ENCODE measurements around the gene ARHGAP26.

Gene ARHGAP26

DNA sequence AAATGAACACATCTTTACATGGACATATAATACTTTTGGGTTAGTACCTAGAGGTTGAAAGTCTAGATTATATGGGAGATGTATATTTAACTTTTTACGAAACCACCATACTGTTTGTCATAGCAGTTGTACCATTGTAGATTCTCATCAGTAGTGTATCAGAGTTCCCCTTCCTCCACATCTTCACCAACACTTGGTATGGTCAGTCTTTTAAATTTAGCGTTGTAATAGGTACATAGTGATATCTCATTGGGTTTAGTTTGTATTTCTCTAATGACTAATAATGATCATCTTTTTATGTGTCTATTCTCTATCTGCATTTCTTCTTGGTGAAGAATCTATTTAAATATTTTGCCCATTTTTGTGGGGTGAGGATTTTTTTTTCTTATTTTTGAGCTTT lies 495.8 kb downstream of the ARHGAP26 start:
- DNase-seq, result no peak

DNA sequence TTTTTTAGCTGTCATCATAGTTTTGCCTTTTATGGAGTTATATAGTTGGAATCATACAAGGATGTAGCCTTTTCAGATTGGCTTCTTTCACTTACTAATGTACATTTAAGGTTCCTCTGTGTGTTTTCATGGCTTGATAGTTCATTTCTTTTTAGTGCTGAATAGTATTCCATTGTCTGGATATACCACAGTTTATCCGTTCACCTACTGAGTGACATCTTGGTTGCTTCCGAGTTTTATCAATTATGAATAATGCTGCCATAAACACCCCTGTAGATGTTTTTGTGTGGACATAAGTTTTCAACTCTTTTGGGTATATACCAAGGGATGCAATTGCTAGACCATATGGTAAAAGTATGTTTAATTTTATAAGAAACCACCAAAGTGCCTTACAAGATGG lies 497.0 kb downstream of the ARHGAP26 start:
- DNase-seq, result no peak

DNA sequence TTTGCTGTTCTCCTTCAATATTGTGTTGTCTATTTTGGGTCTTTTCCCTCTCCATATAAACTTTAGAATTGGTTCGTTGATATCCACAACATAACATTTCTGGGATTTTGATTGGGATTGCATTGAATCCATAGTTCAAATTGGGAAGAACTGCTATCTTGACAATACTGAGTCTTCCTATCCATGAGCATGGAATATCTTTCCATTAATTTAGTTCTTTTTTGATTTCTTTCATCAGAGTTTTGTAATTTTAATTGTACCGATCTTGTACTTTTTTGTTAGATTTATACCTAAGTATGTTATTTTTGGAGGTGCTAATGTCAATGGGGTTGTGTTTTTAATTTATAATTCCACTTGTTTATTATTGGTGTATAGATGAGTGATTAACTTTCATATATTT lies 498.2 kb downstream of the ARHGAP26 start:
- DNase-seq, result no peak

DNA sequence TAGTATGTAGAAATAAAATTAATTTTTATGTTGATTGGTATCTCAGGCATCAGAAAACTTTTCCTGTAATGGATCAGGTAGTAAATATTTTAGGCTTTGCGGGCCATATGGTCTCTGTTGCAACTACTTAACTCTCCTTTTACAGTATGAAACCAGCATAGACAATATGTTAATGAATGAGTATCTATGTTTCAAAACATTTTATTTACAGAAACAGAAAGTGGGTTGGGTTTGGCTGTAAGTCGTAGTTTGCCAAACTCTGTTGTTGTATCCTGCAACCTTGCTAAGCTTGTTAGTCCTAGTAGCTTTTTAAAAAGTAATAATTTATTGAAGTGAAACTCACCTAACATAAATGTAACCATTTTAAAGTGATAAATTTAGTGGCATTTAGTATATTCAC lies 501.3 kb downstream of the ARHGAP26 start:
- no peak for DNase-seq

GRCh38 chr5:143274952-143275351 lies 504.8 kb downstream of the ARHGAP26 start:
- DNase-seq, result no peak

DNA sequence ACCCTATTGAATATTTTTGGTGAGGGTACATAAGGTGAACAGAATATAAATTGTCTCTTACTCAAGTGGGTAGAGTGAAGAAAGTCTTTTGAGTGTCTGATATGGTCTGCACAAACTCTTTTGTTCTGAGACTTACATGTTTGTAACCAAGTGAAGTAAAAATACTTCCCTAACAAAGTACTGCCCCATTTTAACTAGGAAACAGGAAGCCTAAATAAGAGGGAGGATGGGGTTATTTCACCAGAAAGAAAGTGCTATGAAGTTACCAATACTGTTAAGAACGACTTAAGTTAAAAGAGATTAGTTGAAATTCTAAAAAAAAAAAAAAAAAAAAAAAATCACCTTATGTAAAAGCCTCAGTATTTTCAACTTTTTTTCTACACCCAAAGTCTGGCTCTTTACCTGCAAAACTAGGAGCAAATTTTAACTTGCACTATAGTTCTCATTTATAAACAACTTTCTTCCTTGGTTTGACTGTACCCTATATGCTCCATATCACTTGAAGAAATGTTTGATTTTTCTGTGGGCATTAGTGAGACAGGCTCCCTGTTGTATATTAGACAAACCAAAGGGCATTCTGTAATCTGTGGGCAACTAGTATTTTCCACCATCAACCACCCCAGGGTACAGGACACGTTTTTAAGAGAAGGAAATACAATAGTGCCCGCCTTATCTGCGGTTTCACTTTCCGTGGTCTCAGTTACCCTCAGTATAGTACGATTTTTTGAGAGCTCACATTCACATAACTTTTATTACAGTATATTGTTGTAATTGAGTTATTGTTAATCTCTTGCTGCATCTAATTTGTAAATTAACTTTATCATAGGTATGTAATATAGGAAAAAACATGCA lies 505.6 kb downstream of the ARHGAP26 start:
- DNase-seq, result no peak

DNA sequence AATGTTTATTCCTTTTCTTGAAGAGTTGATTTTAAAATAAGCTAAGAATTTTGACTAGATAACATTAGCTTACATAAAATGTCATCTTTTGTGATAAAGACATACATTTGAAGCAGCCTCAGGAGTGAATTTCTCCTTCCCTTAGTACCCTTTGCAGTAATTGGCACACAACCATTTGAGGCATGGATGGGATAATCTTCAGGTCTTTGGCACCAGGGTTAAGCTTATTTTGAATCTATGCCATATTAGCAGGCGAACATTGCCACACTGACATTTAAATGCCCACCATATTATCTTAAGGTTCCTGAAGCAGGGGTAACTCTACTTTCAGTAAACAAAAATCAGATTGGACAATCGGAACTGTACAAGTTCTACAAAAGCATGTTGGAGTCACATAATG lies 507.4 kb downstream of the ARHGAP26 start:
- DNase-seq, result no peak
